NT2/D1 (cell line): Measurements from ENCODE around the gene TACSTD2.

ENCODE experiments used
- YY1 ChIP-seq: IDR thresholded peaks from 2 replicates; pipeline ENCODE4 v1.6.1; 2011; ENCODE audit not compliant: insufficient read length, insufficient read depth
- ZNF274 ChIP-seq: IDR thresholded peaks from 2 replicates; pipeline ENCODE4 v1.6.1; 2011; ENCODE audit warnings: mild to moderate bottlenecking, low read depth, low read length

GRCh38 chr1:58539553-58539952, 37.5 kb downstream of the TACSTD2 start:
- TF ChIP-seq ZNF274 (no peak), YY1 (no peak)
